ENCODE data around the gene PEA15. TPM values are rescaled to one million over a fixed set of nuclear protein-coding genes. Genes with fewer than 3 reads are reported as not detected.

The PEA15 gene
- total RNA-seq, 1 experiment from 2014 or later, result 44.0 TPM

GRCh38 chr1:160209321-160210046, 4.3 kb downstream of the PEA15 start:
- TF ChIP-seq, protein P1, sequence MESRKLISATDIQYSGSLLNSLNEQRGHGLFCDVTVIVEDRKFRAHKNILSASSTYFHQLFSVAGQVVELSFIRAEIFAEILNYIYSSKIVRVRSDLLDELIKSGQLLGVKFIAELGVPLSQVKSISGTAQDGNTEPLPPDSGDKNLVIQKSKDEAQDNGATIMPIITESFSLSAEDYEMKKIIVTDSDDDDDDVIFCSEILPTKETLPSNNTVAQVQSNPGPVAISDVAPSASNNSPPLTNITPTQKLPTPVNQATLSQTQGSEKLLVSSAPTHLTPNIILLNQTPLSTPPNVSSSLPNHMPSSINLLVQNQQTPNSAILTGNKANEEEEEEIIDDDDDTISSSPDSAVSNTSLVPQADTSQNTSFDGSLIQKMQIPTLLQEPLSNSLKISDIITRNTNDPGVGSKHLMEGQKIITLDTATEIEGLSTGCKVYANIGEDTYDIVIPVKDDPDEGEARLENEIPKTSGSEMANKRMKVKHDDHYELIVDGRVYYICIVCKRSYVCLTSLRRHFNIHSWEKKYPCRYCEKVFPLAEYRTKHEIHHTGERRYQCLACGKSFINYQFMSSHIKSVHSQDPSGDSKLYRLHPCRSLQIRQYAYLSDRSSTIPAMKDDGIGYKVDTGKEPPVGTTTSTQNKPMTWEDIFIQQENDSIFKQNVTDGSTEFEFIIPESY (IDR thresholded peaks at IDR 0.05; ENCODE audit: extremely low read depth, insufficient replicate concordance, low read length), result no peak
- TF ChIP-seq, protein P2, sequence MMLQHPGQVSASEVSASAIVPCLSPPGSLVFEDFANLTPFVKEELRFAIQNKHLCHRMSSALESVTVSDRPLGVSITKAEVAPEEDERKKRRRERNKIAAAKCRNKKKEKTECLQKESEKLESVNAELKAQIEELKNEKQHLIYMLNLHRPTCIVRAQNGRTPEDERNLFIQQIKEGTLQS (IDR thresholded peaks at IDR 0.05), result no peak
- TF ChIP-seq EZH2phosphoT487 (IDR thresholded peaks at IDR 0.05; ENCODE audit: borderline replicate concordance) (no peak), CBX3 (IDR thresholded peaks at IDR 0.05; ENCODE audit: low read depth) (no peak), ZNF274 (IDR thresholded peaks at IDR 0.05; ENCODE audit: low read depth, low read length) (no peak), RAD21 (IDR thresholded peaks at IDR 0.05; ENCODE audit: low read depth) (no peak), POLR2AphosphoS5 (IDR thresholded peaks at IDR 0.05; ENCODE audit: low read depth, low read length) (no peak), SRF (IDR thresholded peaks at IDR 0.05; ENCODE audit: low read depth) (no peak), TCF7L2 (IDR thresholded peaks at IDR 0.05; ENCODE audit: borderline replicate concordance, extremely low read depth, insufficient read depth, insufficient read length) (no peak), SP1 (IDR thresholded peaks at IDR 0.05; ENCODE audit: low read depth) (no peak), YY1 (IDR thresholded peaks at IDR 0.05; ENCODE audit: extremely low read depth, insufficient replicate concordance, low read depth, low read length) (no peak), CEBPB (IDR thresholded peaks at IDR 0.05; ENCODE audit: low read depth) (no peak), ELF1 (IDR thresholded peaks at IDR 0.05; ENCODE audit: borderline replicate concordance, low read depth) (no peak), ZFX (IDR thresholded peaks at IDR 0.05) (no peak), REST (IDR thresholded peaks at IDR 0.05; ENCODE audit: low read depth) (no peak), JUND (IDR thresholded peaks at IDR 0.05) (no peak)
- TF ChIP-seq, protein P3, sequence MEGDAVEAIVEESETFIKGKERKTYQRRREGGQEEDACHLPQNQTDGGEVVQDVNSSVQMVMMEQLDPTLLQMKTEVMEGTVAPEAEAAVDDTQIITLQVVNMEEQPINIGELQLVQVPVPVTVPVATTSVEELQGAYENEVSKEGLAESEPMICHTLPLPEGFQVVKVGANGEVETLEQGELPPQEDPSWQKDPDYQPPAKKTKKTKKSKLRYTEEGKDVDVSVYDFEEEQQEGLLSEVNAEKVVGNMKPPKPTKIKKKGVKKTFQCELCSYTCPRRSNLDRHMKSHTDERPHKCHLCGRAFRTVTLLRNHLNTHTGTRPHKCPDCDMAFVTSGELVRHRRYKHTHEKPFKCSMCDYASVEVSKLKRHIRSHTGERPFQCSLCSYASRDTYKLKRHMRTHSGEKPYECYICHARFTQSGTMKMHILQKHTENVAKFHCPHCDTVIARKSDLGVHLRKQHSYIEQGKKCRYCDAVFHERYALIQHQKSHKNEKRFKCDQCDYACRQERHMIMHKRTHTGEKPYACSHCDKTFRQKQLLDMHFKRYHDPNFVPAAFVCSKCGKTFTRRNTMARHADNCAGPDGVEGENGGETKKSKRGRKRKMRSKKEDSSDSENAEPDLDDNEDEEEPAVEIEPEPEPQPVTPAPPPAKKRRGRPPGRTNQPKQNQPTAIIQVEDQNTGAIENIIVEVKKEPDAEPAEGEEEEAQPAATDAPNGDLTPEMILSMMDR (IDR thresholded peaks at IDR 0.05 in 2 of 3, conservative IDR thresholded peaks at IDR 0.05 in 1 of 3; ENCODE audit: borderline replicate concordance in 1 of 3, insufficient read depth in 1 of 3, low read depth in 2 of 3, low read length in 2 of 3), result no peak
- Histone ChIP-seq H3K9me3 (ENCODE audit: control insufficient read depth in 1 of 2, insufficient read depth in 1 of 2, low read depth in 1 of 2, low read length in 2 of 2) (no peaks in the 10 kb centered on the region), H3K4me3 (replicated peaks in 1 of 2; ENCODE audit: low read depth in 1 of 2, low read length in 2 of 2) (no peak overlapping the region), H3K4me2 (ENCODE audit: low read length) (no peak overlapping the region), H3K4me1 (ENCODE audit: control insufficient read depth in 1 of 2, insufficient read depth in 2 of 2, low read length in 2 of 2) (peaks cover 11 to 18% of the 10 kb centered on the region in 2 experiments; a peak in 3 of 4 replicates), H3K79me2 (ENCODE audit: insufficient read depth, low read length) (peaks cover 48% of the 10 kb centered on the region), H3K36me3 (ENCODE audit: control insufficient read depth in 1 of 2, insufficient read depth in 2 of 2, low read length in 2 of 2) (peaks cover 27 to 46% of the 10 kb centered on the region in 2 experiments; a peak in 3 of 4 replicates), H4K20me1 (ENCODE audit: insufficient read depth) (0 out of 2 replicates have a peak, but pooled peaks cover 4% of the 10 kb centered on the region), H3K9ac (ENCODE audit: low read length) (no peak overlapping the region), H2AFZ (ENCODE audit: low read depth, low read length, poor library complexity, severe bottlenecking) (no peak overlapping the region), H3K27ac (ENCODE audit: low read depth, low read length) (no peak overlapping the region), H3K9me2 (ENCODE audit: insufficient read depth) (no peaks in the 10 kb centered on the region), H3K27me3 (ENCODE audit: insufficient read depth, low read length) (no peaks in the 10 kb centered on the region)
- BruUV-seq (replicated peaks), result no TSS peak
- no peak for DNase-seq (ENCODE audit: low read depth, low spot score)
- no peak for ATAC-seq
- POLR2A ChIA-PET, result no interaction called here
- intact Hi-C loops (cut with micrococcal nuclease), result no loop called here
- RAD21 ChIA-PET (ENCODE audit: low non-redundant PET in 1 of 2, low total read pairs in 2 of 2, uncharacterized antibody in 2 of 2, unreplicated experiment in 2 of 2), result no interaction called here
- CTCF ChIA-PET, result no interaction called here
